HG03575 (cell line): ENCODE results near the gene SPATA32.

ENCODE experiments used
- ATAC-seq: cut with Tn5 transposase; IDR thresholded peaks from one replicate; pipeline ENCODE4 v1.9.1; 2021; ENCODE audit not compliant: unreplicated experiment, insufficient number of reproducible peaks, low FRiP score; ENCODE audit errors: extremely low read depth

The SPATA32 gene

DNA sequence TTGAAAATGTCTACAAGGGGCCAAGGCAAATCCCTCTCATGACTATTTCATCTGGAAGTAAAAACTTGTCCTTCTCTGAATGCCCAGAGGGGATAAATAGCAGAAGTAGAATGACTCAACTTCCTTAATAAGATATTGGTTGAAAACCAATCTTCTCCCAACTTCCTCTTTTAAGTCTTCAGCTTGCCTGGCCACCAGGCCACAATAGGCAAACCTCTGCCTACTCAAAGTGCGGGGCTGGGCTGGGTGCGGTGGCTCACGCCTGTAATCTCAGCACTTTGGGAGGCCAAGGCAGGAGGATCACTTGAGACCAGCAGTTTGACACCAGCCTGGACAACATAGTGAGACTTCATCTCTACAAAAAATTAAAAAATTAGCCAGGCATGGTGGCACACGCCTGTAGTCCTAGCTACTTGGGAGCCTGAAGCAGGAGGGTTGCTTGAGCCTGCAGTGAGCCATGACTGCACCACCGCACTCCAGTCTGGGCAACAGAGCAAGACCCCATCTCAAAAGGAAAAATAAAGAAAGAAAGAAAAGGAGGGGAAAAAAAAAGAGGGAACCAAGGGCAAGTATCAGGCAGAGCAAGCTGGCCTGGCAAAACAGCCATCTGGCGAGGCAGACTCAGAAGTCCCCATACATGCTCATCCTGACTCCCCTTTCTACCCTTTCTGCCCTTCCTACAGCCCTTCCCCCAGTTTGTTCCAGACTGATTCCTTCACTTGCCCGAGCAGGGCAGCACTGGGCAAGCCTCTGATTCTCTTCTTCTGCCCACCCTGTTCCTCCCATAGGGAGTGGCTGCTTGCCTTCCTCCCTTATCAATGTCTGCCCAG is 34.3 kb upstream of the SPATA32 start:
- ATAC-seq: no peak

DNA sequence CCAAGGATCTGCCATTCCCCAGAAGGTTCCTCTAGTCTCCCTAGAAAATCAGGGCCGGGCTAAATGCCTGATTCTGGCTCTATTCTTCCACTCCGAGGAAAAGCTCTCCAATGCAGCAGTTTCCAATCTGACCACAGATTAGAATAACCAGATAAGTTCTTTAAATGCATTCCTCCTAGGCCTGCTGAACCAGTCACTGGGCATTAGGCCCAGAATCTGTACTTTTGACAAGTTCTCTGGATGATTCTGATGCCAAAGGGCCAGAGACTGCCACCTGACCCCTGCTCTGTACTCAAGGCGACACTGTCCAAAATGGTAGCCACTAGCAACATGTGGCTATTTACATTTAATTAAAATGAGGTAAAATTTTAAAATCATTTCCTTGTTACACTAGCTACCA is 32.6 kb upstream of the SPATA32 start:
- ATAC-seq: no peak

DNA sequence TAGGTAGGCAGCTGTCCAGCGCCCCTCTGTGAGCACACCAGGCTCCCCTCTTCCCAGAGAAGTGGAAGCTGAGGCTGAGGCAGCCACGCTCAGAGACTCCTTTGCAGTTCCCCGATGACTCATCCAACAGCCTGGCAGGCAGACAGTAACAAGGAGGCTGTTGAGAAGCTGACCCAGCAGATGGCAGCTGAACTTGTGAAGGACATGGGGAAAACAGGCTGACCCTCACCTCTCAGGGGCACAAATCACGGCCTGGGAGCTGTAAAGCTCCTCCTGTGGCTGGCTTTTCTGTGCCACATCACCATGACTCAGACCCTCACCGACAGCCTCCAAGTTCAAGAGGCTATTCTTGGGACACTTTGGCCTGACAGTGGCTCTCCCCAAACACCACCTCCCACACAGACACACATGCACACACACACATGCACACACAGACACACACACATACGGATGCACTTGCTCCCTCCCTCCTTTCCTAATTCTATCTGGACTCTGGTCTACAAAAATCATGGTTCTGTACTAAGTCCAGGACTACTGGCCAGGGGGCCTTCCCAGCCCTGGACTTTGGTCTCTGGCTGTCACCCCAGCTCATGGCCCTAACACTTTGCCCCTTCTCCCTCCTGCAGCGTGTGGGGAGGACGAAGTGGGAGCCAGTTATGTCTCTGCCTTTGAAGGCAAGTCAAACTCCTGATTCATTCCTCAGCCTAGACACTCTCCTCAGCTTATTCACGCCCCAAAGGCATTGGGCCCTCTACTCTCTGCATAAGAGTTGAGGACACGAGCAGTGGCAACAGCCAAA is 31.7 kb upstream of the SPATA32 start:
- ATAC-seq: no peak

DNA sequence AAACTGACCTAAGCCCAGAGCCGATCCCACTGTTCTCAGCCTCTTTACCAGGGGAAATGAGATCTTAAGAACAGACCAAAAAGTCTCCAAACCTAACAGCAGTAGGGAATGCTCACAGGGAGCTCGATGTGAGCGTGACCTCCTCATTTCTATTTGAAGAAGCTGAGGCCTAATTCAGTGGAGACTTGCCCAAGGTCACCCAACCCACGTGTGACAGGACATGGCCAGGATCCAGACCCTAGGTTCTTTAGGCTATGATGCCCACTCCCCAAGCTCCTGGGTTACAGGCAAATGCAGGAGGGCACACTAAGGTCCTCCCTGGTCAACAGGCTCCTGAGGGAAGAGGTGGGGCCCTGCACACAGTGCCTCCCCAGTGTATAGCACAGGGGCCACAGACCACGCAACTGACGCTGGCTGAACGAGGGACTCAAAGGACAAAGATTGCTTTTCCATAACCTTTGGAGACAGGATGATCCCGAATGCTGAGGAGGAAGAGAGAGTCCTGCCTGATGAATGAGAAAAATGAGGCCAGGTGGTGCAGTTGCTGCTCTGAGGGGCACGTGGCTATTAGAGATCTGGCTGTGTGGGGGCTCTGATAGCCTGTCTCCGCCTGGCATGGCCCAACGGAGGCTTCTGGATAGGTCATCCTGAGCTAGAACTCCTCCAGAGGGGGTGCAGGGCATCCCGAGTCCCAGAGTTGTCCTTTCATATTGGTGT is 31.0 kb upstream of the SPATA32 start:
- no peak for ATAC-seq

DNA sequence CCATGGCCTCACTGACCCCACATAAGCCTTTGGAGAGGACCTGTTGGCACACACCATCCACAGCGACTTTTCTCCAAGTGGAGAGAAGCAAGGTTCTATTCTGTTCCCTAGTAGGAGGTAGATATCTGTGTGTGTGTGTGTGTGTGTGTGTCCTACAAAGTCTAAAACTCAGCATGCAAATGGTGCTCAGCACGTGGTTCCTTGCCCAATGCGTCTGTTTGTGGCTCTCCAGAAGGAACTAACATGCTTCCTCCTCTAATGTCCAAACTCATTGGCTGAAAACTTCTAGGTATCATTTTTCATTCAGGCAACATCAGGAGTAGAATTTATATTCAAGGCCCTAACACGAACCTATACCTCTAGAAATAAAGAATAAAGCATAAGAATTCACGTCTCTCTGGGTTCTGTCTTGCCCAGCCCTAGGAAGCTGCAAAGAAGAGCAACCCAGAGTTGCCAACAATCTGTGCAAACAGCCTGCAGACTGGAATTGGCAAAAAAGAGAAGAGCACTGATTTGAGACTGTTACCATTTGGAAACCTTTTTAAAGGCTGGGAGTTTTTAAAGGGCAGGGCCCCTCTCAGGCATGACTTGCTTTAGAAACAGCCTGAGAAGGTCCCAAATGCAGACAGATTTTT is 29.4 kb upstream of the SPATA32 start:
- no peak for ATAC-seq

DNA sequence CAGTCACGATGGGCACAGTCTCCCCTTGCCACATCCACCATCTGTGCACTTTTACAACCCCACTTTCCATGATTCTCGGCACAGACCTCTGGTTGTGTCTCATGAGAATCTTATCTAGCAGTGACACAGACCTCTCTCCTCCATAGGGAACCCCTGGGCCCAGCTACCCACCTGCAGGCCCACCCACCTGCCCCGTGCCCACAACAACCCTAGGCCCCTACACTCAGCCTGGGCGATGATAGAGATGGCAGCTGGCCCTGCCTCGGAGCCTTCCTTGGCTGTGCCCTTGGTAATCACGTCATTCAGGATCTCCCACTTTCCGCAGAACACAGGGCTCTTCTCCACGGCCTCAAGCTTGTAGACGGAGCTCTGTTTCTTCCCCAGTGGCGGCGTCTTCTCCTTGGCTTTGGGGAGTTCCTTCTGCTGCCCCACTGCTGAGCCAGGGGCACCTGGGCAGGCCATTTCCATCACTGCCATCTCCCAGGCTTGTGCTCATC is 28.4 kb upstream of the SPATA32 start:
- ATAC-seq: no peak

DNA sequence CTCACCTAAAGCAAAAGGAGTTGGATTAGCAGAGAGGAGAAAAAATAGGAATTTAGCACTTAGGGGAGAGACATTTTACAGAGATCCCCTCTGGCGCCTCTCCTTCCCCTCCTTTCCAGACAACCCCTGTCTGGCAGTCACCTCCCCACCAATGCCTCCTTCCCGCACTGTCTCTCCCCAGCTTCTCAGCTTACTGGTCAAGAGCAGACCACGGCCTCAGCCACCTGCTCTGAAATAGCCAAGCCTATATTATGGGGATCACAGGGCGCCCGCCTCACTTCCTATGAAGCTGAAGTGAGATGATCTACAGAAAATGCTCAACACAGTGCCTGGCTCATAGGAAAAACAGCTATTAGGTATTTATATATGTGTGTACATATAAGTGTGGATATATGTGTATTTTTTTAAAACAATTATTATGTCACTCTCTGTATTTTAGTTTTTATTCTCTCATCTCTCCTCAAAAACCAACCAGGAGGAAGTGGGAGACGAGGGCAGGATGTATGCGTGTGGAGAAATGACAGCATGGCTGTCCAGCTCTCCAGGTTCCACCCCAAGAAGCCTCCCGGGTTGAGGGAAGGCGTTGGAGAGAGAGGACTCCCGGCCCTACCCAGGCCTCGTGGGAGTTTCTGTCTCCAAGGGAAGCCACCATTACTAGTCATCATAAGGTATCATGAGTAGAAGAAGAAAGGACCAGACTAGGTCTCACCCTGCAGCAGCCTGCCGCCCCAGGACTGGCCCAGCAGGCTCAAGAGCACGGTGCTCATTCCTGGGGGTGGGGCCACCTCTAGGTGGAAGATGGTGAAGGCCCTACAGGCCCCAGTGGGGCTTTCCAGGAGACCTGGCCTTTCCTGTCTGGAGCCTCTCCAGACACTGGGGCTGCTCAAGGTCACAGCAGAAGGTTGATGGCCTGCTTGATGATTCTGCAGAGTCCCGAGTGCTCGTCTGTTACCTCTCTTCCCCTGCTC is 27.7 kb upstream of the SPATA32 start:
- ATAC-seq: no peak

DNA sequence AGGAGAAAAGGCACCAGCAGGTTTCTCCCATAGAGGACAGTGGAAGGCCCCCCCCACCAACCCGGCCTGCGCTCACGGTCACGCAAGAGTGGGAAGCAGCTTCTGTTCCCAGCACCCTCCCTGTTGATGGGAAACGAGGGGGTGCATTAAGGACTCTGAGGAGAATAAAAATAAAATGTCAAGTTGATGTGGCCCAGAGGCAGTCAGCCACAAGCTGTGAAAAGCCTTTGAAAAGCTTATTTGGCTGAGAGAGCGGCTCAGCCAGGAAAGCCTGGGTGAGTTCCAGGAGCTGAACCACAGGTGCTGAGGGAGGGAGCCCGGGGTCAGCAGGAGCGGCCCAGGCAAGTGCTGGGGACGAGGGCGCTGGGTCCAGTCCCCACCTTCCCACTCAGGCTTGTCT is 26.9 kb upstream of the SPATA32 start:
- no peak for ATAC-seq

DNA sequence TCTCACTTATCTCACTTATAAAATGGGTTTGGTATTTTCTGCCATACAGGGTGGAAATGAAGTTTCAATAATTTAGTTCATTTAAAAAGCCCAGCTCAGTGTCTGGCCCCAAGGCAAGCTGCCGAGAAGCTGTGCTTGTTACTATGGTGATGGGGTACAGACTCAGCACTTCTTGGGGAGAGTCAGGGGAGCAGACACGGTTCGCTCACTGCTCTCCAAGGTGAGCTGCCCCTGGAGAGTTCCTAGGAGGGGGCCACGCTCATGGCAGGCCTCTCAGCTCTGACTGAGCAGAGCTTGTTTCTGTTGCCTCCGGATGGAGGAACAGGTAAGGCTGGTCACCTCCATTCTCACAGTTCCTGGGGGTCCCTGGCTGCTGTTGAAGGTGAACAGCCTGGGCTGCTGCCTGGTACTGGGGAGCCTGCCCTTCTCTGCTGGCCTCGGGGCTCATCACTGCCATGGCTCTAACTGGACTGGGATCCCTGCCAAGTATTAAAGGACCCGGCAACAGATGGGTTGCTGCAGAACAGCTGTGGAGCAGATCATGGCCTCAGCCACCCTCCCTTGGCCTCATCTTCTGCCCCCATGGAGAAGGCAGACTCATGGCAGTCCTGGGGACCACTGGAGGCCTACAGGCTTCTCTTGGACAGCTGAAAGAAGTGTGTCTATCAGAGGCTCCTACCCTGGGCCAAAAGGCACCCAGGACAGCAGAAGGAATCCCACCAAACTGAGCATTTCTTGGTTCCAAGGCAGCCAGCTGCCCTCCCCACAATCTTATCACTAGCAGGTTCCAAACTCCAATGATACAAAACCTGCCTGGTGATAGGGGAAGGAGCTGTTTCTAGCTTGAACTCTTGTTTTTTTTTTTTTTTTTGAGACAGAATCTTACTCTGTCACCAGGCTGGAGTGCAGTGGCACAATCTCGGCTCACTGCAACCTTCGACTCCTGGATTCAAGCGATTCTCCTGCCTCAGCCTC is 25.9 kb upstream of the SPATA32 start:
- ATAC-seq: no peak

DNA sequence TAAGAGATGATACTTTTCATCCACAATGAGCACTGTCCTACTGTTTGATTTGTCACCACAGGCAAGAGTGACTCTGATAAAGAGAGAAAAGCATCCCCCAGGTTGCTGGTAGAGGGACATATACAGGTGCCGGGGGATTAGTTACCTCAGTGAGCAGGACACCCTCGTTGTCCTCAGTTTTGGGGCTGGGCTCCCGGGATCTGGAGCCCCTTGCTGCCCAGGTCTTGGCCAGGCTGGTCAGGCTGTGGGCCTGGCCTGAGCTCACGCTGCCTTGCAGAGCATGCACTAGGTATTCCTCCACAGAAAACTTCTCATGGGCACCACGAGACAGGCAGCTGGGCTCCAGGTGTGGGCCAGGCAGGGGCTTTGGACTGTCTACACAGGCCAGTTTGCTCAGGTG is 24.4 kb upstream of the SPATA32 start:
- ATAC-seq: no peak

DNA sequence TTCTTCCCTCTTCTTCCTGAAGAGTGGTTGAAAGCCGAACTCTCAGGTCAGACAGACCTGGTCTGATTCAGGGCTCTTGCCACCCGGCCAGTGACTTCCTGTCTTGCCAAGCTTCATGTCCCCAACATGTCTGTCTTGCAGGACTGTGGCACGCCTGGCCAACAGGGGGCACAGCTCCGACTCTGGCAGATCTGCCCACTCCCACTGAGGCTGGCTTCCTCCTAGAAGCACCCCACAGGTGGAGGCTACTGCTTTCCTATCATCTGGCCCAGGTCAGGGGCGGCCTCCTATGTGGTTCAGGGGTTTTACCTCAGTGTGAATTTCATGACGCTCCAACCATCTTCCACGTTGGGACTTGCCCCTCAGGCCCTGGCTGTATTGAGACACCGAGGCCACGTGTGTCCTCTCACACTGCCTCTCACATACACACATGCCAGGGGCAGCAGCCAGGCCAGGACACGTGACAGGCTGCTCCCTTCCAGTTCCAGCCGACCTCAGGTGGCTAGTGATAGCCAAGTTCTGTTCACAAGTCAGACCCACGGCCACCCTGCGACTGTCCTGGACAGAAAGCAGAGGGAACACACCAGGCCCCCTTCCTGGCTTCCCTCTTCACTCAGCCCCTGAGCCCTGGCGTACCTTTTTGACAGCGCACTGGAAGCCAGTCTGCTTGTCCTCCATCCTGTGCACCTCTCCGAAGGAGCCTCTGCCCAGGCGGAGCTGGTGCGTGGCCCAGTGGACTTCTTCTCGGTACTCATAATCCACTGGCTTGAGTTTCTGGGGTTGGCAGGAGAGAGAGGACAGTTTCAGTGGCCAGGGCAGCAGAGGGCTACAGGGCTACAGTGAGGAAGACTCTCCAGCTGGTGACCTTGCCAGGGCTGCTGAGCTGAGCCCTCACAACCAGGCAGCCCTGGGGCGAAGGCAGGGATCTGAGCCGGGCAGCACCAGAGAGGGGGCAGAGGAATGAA is 22.6 kb upstream of the SPATA32 start:
- no peak for ATAC-seq

DNA sequence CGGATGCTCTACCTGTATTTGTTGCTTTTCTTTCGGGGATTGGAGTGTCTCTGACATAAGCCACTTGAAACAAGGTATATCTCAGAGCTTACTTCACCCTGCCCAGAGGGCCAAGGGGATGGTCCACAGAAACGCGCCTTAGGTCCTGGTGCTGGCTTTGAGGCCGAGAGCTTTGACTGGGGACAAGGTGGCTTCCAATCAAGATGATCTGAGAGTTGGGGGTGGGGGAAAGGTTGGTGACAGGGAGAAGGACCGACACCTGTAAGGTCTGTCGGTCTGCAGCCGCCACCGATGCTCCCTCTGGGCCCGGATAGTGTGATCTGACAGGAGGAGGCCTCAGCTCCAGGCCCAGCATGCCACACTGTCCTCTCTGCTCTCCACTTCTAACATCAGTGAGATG is 21.8 kb upstream of the SPATA32 start:
- ATAC-seq: no peak

DNA sequence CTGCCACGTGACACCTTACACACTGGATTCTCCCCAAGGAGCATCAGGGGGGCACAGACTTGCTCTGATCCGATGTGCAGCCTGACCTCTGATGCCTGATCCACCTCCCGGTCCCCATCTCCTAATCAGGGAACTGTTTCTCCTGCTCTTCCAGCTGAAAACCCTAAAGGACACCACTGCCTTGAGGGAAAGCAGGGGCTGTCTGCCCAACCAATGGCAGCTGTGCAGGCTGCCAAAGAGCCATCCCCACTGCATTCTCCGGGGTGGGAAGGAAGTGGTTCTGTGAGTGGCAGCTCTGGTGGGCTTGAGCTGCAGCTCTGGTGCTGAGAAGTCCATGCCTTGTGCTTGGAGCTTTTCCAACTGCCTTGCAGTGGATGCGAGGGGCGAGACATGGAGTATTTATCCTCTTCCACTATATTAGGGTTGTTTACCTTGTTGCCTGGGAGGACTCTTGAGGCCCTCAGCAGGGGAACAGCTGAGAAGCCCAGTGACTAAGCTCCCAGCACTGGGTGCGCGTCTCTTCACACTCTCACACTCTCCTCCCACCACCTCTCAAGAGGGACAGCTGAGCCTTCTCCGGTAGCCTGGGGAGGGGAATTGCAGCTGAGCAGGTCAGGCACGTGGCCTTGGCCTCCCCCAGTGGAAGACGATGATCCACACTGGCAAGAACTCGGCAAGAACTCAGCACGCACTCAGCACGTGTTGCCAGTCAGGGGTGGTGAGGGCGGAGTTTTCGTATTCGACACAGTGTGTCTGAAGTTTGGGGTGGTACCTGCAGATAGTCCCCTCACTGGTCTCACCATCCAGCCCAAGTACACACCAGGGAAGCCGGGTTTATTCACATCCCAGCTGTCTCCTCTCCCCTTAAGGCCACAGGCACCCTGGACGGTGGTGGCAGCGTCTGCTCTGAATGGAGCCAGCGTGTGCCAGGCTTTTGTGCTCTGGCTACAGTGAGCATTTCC is 21.1 kb upstream of the SPATA32 start:
- ATAC-seq: no peak

DNA sequence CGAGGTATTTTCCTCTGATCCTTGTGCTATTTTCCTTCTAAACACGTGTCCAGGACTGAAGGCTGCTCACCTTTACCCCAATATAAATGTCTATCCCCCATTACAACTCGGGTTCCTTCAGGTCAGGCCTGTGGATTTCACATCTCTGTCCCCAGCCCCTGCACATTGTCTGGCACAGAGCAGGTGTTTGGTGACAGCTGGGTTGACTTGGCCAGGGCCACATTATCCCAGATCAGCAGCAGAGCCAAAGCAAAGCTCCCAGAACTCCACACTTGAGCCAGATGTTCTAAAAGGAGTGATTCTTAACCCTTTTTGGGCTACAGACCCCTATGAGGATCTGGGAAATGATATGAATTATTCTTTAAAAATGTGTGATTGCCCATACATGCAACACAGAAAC is 18.0 kb upstream of the SPATA32 start:
- ATAC-seq: no peak

DNA sequence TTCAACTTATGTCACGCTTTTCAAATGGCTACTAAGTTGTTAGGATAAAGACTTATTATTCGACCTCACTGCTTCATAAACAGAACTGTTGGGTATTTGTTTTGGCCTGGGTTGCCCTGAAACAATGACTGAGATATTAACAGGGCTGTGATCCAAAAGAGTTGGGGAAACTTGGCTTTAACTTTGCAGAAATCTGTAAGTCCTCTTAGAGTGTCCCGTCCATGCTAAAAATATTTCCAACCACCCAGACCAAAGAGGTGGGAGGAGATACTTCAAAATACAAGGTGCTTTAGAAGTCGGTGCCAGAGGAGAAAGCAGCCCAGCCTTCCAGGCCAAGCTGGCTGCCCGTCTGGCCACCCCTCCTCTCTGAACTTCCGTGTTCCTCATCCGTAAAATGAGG is 16.1 kb upstream of the SPATA32 start:
- no peak for ATAC-seq
